B cell (primary cell): Measurements from ENCODE around the gene GPR160. TPM values are rescaled to one million over a fixed set of nuclear protein-coding genes. Genes with fewer than 3 reads are reported as not detected.
"Not testable (repeated sequence)": the region's sequence is repeated elsewhere in the genome, so short reads cannot be mapped to it uniquely, and the experiment has no call there.

ENCODE experiments used
- ATAC-seq: fragments of 200-7000 bp; cut with Tn5 transposase; one replicate; pipeline ENCODE4 v1.10.0; 2021; ENCODE audit warnings: low read depth, mild to moderate bottlenecking, moderate number of reproducible peaks, moderate library complexity
- CTCF ChIA-PET: fragments of 350-600 bp; sonication (Branson Sonifier 250); formaldehyde crosslinking; loops from one replicate; lab custom pipeline; 2021; ENCODE audit warnings: antibody characterized with exemption, inconsistent platforms; lab: Charles Lee
- POLR2A ChIA-PET: fragments of 350-600 bp; sonication (Branson Sonifier 250); formaldehyde crosslinking; loops from one replicate; lab custom pipeline; 2021; ENCODE audit warnings: antibody characterized with exemption; lab: Charles Lee
- DNase-seq: peaks from one replicate; pipeline ENCODE4 v3.0.0; 2013
- H2AFZ ChIP-seq: 2 replicates; pipeline ENCODE4 v1.6.1; 2012; ENCODE audit warnings: mild to moderate bottlenecking, low read depth, low read length; ENCODE audit not compliant: insufficient read depth, poor library complexity, severe bottlenecking
- H3K27ac ChIP-seq, 2 donors: 1 replicate in 1 of 2; 2 replicates in 1 of 2; pipeline ENCODE4 v1.5.1; 2012 to 2013; ENCODE audit warnings: low read length in 2 of 2, mild to moderate bottlenecking in 2 of 2, moderate library complexity in 1 of 2
- H3K27me3 ChIP-seq, 4 experiments: fragments of 200-600 bp in 1 of 4; sonication (generic) in 1 of 4; replicated peaks in 1 of 4; 1 replicate in 2 of 4; 2 replicates in 2 of 4; pipeline versions ENCODE4 v1.6.1 to v1.7.0; 2013 to 2016; ENCODE audit warnings: low read length in 3 of 4, mild to moderate bottlenecking in 2 of 4, mixed read lengths in 1 of 4, moderate library complexity in 1 of 4; ENCODE audit not compliant: insufficient read depth in 4 of 4, control insufficient read depth in 3 of 4; ENCODE audit errors: control extremely low read depth in 1 of 4
- H3K36me3 ChIP-seq, 2 experiments: replicated peaks in 1 of 2; 1 replicate in 1 of 2; 2 replicates in 1 of 2; pipeline versions ENCODE4 v1.6.1 to v1.7.1; 2013; ENCODE audit warnings: low read length in 1 of 2; ENCODE audit not compliant: insufficient read depth in 2 of 2, control insufficient read depth in 1 of 2; ENCODE audit errors: control extremely low read depth in 1 of 2, extremely low read depth in 1 of 2
- H3K4me1 ChIP-seq, 2 donors: fragments of 200-600 bp in 1 of 2; sonication (generic) in 1 of 2; 1 replicate in 1 of 2; 2 replicates in 1 of 2; pipeline versions ENCODE4 v1.5.1 to v1.6.1; 2013 to 2017; ENCODE audit warnings: low read length in 2 of 2; ENCODE audit not compliant: control insufficient read depth in 2 of 2, insufficient read depth in 2 of 2
- H3K4me2 ChIP-seq: replicated peaks from 2 replicates; pipeline ENCODE3; 2012; ENCODE audit warnings: mild to moderate bottlenecking, low read depth, low read length; ENCODE audit not compliant: poor library complexity, severe bottlenecking
- H3K4me3 ChIP-seq, 5 experiments: fragments of 200-600 bp in 1 of 5; sonication (generic) in 1 of 5; 1 replicate in 3 of 5; 2 replicates in 2 of 5; pipeline versions ENCODE4 v1.5.1 to v1.7.0; 2011 to 2016; ENCODE audit warnings: low read length in 4 of 5, mild to moderate bottlenecking in 4 of 5, low read depth in 2 of 5, control low read depth in 1 of 5, moderate library complexity in 1 of 5; ENCODE audit not compliant: insufficient read depth in 1 of 5; ENCODE audit errors: control extremely low read depth in 1 of 5, extremely low read depth in 1 of 5
- H3K79me2 ChIP-seq: fragments of 200-600 bp; sonication (generic); one replicate; pipeline ENCODE4 v1.6.0; 2016; ENCODE audit warnings: low read length; ENCODE audit not compliant: control insufficient read depth, insufficient read depth
- H3K9ac ChIP-seq: fragments of 200-600 bp; sonication (generic); 2 replicates; pipeline ENCODE4 v1.6.1; 2017; ENCODE audit warnings: mild to moderate bottlenecking, low read length, moderate library complexity
- H3K9me3 ChIP-seq, 3 donors: one replicate each; pipeline versions ENCODE4 v1.6.1 to v1.7.1; 2013; ENCODE audit warnings: low read length in 2 of 3; ENCODE audit not compliant: control insufficient read depth in 2 of 3, insufficient read depth in 1 of 3; ENCODE audit errors: control extremely low read depth in 1 of 3
- H4K20me1 ChIP-seq: 2 replicates; pipeline ENCODE4 v1.6.0; 2012; ENCODE audit warnings: mild to moderate bottlenecking, low read length; ENCODE audit not compliant: insufficient read depth, control insufficient read depth, poor library complexity, severe bottlenecking
- H3K27ac Mint-ChIP-seq: one replicate; pipeline ENCODE4 v1.8.0; 2021; ENCODE audit warnings: mixed read lengths
- H3K27me3 Mint-ChIP-seq: one replicate; pipeline ENCODE4 v1.8.0; 2021; ENCODE audit warnings: mixed read lengths
- H3K4me1 Mint-ChIP-seq: one replicate; pipeline ENCODE4 v1.8.0; 2021; ENCODE audit warnings: mixed read lengths
- H3K4me3 Mint-ChIP-seq: one replicate; pipeline ENCODE4 v1.8.0; 2021; ENCODE audit warnings: mixed read lengths
- H3K9me3 Mint-ChIP-seq: one replicate; pipeline ENCODE4 v1.8.0; 2022; ENCODE audit warnings: mixed read lengths; ENCODE audit not compliant: insufficient read depth
- EZH2 ChIP-seq: IDR thresholded peaks from 2 replicates; pipeline ENCODE4 v1.6.1; 2012; ENCODE audit warnings: borderline replicate concordance, low read depth, mild to moderate bottlenecking, moderate library complexity, low read length; ENCODE audit not compliant: insufficient read depth, poor library complexity, severe bottlenecking
- WGBS: methylation state at CpG from one replicate; pipeline ENCODE4 v1.1.5; 2013; ENCODE audit warnings: missing lambda C conversion rate; ENCODE audit not compliant: insufficient coverage; 5-methylcytosine and 5-hydroxymethylcytosine counted together
- intact Hi-C: fragments of 100-400 bp; cut with micrococcal nuclease; formaldehyde crosslinking; loops from one replicate; pipeline ENCODE4 v1.10.0; 2022
- polyA plus RNA-seq: library from polyadenylated mRNA; depleted of rRNA; stranded (reverse); fragments of >200 nt; gene quantifications from 2 replicates; pipeline ENCODE4 v1.2.3, GENCODE V29; 2012
- total RNA-seq, 2 donors: library from RNA; stranded (reverse); fragments of 120-200 nt in 1 of 2; gene quantifications; 1 replicate in 1 of 2; 2 replicates in 1 of 2; pipeline versions ENCODE4 v1.2.3 to v1.2.4, GENCODE V29; 2013 to 2022
- TF ChIP-seq, protein P1 (sequence below): fragments of 200-600 bp; IDR thresholded peaks from one replicate; pipeline ENCODE4 v1.8.0; 2022; ENCODE audit warnings: antibody characterized with exemption, mild to moderate bottlenecking

GPR160 gene
- total and polyA plus RNA-seq, 2 donors (not counting 1 experiment from before 2014, with no cell fraction given), result 17.4 to 17.5 TPM

DNA sequence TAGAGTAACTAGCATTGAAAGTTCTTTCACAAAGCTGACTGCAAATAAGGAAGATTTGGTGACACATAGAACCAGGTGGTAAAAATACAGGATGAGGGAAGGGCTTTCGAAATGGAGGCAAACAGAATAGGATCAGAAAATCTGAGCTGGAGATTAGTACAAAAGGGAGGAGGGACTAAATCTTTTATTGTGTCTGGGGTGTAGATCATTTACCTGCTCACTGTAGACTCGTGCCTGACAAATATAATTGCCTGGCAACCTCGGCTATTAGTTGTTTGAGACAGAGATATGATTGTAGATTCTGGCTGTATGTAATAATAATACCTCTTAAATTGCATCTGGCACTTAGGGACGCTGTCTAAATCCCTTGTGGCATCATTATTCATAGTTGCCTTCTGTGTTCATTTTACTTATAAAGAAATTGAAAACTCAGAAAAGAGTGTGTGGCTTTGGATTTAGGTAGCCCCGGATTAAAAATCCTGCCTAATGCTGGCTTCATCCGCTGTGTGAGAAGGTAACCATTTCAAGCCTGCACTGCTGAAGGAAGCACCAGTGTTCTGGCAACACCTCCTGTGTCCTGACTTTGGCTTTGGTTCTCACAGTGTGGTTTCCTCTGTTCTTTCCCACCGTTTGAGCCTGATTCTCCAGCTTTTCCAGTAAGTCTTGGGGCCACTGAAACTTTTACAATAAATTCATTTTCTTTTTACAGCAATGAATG, 25.0 kb upstream of the GPR160 start:
- Mint-ChIP-seq H3K27ac (no peak overlapping the region), H3K27me3 (no peaks in the 10 kb centered on the region), H3K4me3 (no peak overlapping the region), H3K4me1 (peaks cover 6% of the 10 kb centered on the region), H3K9me3 (no peaks in the 10 kb centered on the region)
- no peaks in the 10 kb centered on the region for H3K36me3 ChIP-seq
- H2AFZ ChIP-seq, result no peak overlapping the region
- H3K27ac ChIP-seq, result no peak overlapping the region
- peaks cover 0 to 5% of the 10 kb centered on the region in 2 donors for H3K4me1 ChIP-seq
- H3K27me3 ChIP-seq, result no peaks in the 10 kb centered on the region
- no peak overlapping the region for H3K4me2 ChIP-seq
- 78% methylated on average over 4 of the region's 7 CpGs for WGBS
- H3K79me2 ChIP-seq, result no peaks in the 10 kb centered on the region
- H3K9ac ChIP-seq, result no peak overlapping the region
- TF ChIP-seq, protein P1, sequence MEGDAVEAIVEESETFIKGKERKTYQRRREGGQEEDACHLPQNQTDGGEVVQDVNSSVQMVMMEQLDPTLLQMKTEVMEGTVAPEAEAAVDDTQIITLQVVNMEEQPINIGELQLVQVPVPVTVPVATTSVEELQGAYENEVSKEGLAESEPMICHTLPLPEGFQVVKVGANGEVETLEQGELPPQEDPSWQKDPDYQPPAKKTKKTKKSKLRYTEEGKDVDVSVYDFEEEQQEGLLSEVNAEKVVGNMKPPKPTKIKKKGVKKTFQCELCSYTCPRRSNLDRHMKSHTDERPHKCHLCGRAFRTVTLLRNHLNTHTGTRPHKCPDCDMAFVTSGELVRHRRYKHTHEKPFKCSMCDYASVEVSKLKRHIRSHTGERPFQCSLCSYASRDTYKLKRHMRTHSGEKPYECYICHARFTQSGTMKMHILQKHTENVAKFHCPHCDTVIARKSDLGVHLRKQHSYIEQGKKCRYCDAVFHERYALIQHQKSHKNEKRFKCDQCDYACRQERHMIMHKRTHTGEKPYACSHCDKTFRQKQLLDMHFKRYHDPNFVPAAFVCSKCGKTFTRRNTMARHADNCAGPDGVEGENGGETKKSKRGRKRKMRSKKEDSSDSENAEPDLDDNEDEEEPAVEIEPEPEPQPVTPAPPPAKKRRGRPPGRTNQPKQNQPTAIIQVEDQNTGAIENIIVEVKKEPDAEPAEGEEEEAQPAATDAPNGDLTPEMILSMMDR, result no peak
- TF ChIP-seq EZH2, result no peak
- peaks cover 0 to 3% (median 0%) of the 10 kb centered on the region in 3 donors for H3K9me3 ChIP-seq
- no peaks in the 10 kb centered on the region for H4K20me1 ChIP-seq
- H3K4me3 ChIP-seq, result no peak overlapping the region
- DNase-seq, result no peak
- ChIA-PET POLR2A (no interaction called here), CTCF (no interaction called here)
- ATAC-seq, result no peak
- intact Hi-C loops, result no loop called here

- intact Hi-C loops, result no loop called here
- Histone ChIP-seq H3K4me3 (no peak overlapping the region), H2AFZ (no peak overlapping the region), H3K79me2 (no peaks in the 10 kb centered on the region), H3K27me3 (no peaks in the 10 kb centered on the region), H3K36me3 (no peaks in the 10 kb centered on the region), H4K20me1 (no peaks in the 10 kb centered on the region), H3K4me2 (no peak overlapping the region), H3K27ac (no peak overlapping the region), H3K9ac (no peak overlapping the region), H3K9me3 (no peaks in the 10 kb centered on the region), H3K4me1 (no peaks in the 10 kb centered on the region)
- CTCF ChIA-PET, result interaction anchor here (1.3 kb wide), 1 partner anchor 202 kb away, joined by 3 read pairs; no protein-coding TSS in a partner anchor
- DNase-seq, result no peak
- Mint-ChIP-seq H3K4me3 (no peak overlapping the region), H3K27ac (no peak overlapping the region), H3K9me3 (no peaks in the 10 kb centered on the region), H3K4me1 (peaks cover 1% of the 10 kb centered on the region), H3K27me3 (no peaks in the 10 kb centered on the region)
- no peak for ATAC-seq
- POLR2A ChIA-PET, result no interaction called here
- no CpG with 5 or more reads among the region's 3 CpGs for WGBS
- TF ChIP-seq, protein P1, result no peak
- no peak for TF ChIP-seq EZH2
Observed at GRCh38 chr3:170016057-170016456, 21.7 kb upstream of the GPR160 start.

DNA sequence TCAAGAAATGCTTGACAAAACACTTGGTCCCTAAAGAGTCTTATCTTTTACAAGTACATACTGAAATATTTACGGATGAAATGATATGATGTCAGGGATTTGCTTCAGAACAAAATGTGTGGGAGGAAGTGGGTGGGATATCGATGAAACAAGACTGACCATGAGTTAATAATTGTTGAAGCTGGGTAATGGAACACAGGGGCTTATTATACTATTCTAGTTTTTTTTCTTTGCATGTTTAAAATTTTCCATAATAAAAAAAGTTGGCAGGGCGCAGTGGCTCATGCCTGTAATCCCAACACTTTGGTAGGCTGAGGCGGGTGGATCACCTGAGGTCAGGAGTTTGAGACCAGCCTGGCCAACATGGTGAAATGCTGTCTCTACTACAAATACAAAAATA, 18.5 kb upstream of the GPR160 start:
- H3K4me1 Mint-ChIP-seq, H3K27me3 ChIP-seq, H3K9me3 Mint-ChIP-seq, DNase-seq, H3K36me3 ChIP-seq, H3K9ac ChIP-seq, H3K4me3 Mint-ChIP-seq, H3K4me2 ChIP-seq, H3K9me3 ChIP-seq, H3K79me2 ChIP-seq, H3K4me1 ChIP-seq, H3K4me3 ChIP-seq, ATAC-seq, H4K20me1 ChIP-seq, intact Hi-C loops, H3K27ac Mint-ChIP-seq, POLR2A ChIA-PET, H3K27ac ChIP-seq, H2AFZ ChIP-seq, H3K27me3 Mint-ChIP-seq: not testable (repeated sequence)
- CTCF ChIA-PET, result interaction anchor here (0.7 kb wide), 1 partner anchor 35 kb away, joined by 4 read pairs; no protein-coding TSS in a partner anchor
- 100% methylated on average over 3 of the region's 4 CpGs for WGBS
